ENCODE results near the gene AGPAT1. TPM values are rescaled to one million over a fixed set of nuclear protein-coding genes. Genes with fewer than 3 reads are reported as not detected.

AGPAT1 gene
- polyA plus RNA-seq, 1 donor (not counting 4 experiments of a cell fraction or from before 2014, with no cell fraction given): 46.4 TPM

DNA sequence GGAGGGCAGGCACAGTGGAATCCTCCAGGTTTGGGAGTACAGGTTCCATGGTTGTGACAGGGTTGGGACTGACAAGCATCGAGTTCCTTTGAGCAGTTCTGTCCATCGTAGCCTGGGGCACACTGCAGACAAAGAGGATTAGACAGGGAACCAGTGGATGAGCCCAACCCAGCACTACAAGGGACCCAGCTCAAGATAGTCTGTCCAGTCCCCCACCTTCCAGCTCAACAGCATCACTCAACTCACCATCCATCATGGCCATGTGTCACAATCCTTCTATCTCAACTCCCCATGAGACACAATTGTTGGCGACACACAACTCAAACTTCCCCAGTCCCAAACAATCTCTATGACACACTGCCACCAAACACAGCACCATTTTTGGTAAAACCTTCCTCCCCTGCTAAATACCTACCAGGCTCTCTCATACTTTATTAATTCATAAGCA is 28.4 kb upstream of the AGPAT1 start:
- H3K79me2 ChIP-seq (ENCODE audit: control insufficient read depth, insufficient read depth, low read length): no peaks in the 10 kb centered on the region
- H3K9ac ChIP-seq (ENCODE audit: control insufficient read depth, extremely low read depth, insufficient read depth, low read length): no peak overlapping the region
- DNase-seq (ENCODE audit: low read depth, low spot score) (no peak), FAIRE-seq (no peak)
- no peak overlapping the region for H3K27ac ChIP-seq (ENCODE audit: control insufficient read depth, insufficient read depth, low read length)
- no peaks in the 10 kb centered on the region for H3K4me1 ChIP-seq (ENCODE audit: control insufficient read depth, extremely low read depth, insufficient read depth, low read length)
- H3K9me3 ChIP-seq (ENCODE audit: control insufficient read depth, low read depth, low read length): no peaks in the 10 kb centered on the region
- no peaks in the 10 kb centered on the region for H3K9me1 ChIP-seq (ENCODE audit: control insufficient read depth, extremely low read depth, insufficient read depth, low read length)
- H3K4me3 ChIP-seq (ENCODE audit: control insufficient read depth in 2 of 3, extremely low read depth in 1 of 3, insufficient read depth in 2 of 3, low read depth in 1 of 3, low read length in 3 of 3): no peak overlapping the region
- no peak overlapping the region for H2AFZ ChIP-seq (ENCODE audit: control insufficient read depth, low read length)
- no peaks in the 10 kb centered on the region for H3K36me3 ChIP-seq (ENCODE audit: control insufficient read depth in 2 of 2, extremely low read depth in 1 of 2, insufficient read depth in 2 of 2, low read length in 2 of 2)
- dilution Hi-C loops (cut with MboI; ENCODE audit: extremely low pct_ligation_motif_present, low sequenced_read_pairs): no loop called here
- H4K20me1 ChIP-seq (ENCODE audit: control insufficient read depth, extremely low read depth, insufficient read depth, low read length): no peaks in the 10 kb centered on the region
- H3K4me2 ChIP-seq (ENCODE audit: control insufficient read depth, extremely low read depth, insufficient read depth, low read depth, low read length): no peak overlapping the region
- TF ChIP-seq CTCF (optimal IDR thresholded peaks at IDR 0.05 in 1 of 3, IDR thresholded peaks at IDR 0.05 in 1 of 3, conservative IDR thresholded peaks at IDR 0.05 in 1 of 3; ENCODE audit: extremely low read depth in 1 of 3, insufficient read depth in 2 of 3, low read length in 3 of 3): no peak
- no peak for TF ChIP-seq EZH2 (IDR thresholded peaks at IDR 0.05; ENCODE audit: low read length)
- no peaks in the 10 kb centered on the region for H3K27me3 ChIP-seq (ENCODE audit: control insufficient read depth, extremely low read depth, insufficient read depth, low read length)

DNA sequence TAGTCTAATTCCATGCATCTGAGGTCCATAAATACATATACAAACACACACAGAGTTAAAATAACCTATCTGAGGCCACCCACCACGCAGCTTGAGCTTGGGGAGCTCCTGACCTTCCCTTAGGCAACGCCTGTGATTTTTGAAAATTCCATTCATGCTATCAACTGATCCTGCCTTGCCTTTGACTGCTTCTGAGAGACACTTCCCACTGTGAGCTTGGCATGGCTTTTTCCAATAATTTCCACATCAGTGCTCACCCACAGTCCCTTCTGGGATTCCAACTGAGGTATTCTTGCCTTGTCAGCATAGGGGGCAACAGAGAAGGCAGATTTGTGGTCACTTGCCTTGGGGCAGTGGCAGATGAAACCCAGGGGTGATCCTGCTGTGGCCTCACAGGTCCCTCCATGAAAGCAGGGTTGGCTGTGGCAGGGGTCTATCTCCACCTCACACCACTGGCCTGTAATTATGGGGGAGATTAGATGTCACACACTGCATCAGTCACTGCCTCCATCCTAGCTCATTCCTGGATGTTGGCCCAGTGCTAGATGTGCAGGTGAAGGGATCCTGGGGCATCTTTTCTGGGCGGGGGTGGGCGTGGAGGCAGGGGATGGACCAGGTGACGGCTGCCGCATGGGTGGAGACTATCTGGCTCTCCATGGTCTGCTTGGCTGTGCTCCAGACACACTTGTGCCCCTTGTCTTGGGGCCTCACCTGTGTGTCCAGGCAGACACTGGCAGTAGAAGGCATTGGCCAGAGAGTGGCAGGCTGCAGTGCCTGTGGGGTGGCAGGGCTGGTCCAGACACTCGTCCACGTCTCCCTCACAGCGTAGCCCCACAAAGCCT is 27.8 kb upstream of the AGPAT1 start:
- no peak overlapping the region for H3K4me3 ChIP-seq (ENCODE audit: control insufficient read depth in 2 of 3, extremely low read depth in 1 of 3, insufficient read depth in 2 of 3, low read depth in 1 of 3, low read length in 3 of 3)
- H4K20me1 ChIP-seq (ENCODE audit: control insufficient read depth, extremely low read depth, insufficient read depth, low read length): no peaks in the 10 kb centered on the region
- H3K4me2 ChIP-seq (ENCODE audit: control insufficient read depth, extremely low read depth, insufficient read depth, low read depth, low read length): no peak overlapping the region
- no peaks in the 10 kb centered on the region for H3K9me1 ChIP-seq (ENCODE audit: control insufficient read depth, extremely low read depth, insufficient read depth, low read length)
- no peak overlapping the region for H3K27ac ChIP-seq (ENCODE audit: control insufficient read depth, insufficient read depth, low read length)
- dilution Hi-C loops (cut with MboI; ENCODE audit: extremely low pct_ligation_motif_present, low sequenced_read_pairs): no loop called here
- no peaks in the 10 kb centered on the region for H3K27me3 ChIP-seq (ENCODE audit: control insufficient read depth, extremely low read depth, insufficient read depth, low read length)
- FAIRE-seq: no peak
- no peak overlapping the region for H3K9ac ChIP-seq (ENCODE audit: control insufficient read depth, extremely low read depth, insufficient read depth, low read length)
- TF ChIP-seq EZH2 (IDR thresholded peaks at IDR 0.05; ENCODE audit: low read length) (no peak), CTCF (optimal IDR thresholded peaks at IDR 0.05 in 1 of 3, IDR thresholded peaks at IDR 0.05 in 1 of 3, conservative IDR thresholded peaks at IDR 0.05 in 1 of 3; ENCODE audit: extremely low read depth in 1 of 3, insufficient read depth in 2 of 3, low read length in 3 of 3) (no peak)
- H2AFZ ChIP-seq (ENCODE audit: control insufficient read depth, low read length): no peak overlapping the region
- no peaks in the 10 kb centered on the region for H3K36me3 ChIP-seq (ENCODE audit: control insufficient read depth in 2 of 2, extremely low read depth in 1 of 2, insufficient read depth in 2 of 2, low read length in 2 of 2)
- no peaks in the 10 kb centered on the region for H3K79me2 ChIP-seq (ENCODE audit: control insufficient read depth, insufficient read depth, low read length)
- DNase-seq (ENCODE audit: low read depth, low spot score): no peak
- H3K4me1 ChIP-seq (ENCODE audit: control insufficient read depth, extremely low read depth, insufficient read depth, low read length): no peaks in the 10 kb centered on the region
- no peaks in the 10 kb centered on the region for H3K9me3 ChIP-seq (ENCODE audit: control insufficient read depth, low read depth, low read length)

Data from keratinocyte (primary cell).